ENCODE measurements around the gene CYP2J2.

CYP2J2 gene

GRCh38 chr1:59948990-59949389, 22.4 kb upstream of the CYP2J2 start:
- ATAC-seq: no peak
- TF ChIP-seq ZFP3 (CRISPR knock-in tag; IDR thresholded peaks at IDR 0.05) (no peak), ESRRG (CRISPR knock-in tag; IDR thresholded peaks at IDR 0.05) (no peak), ZFP30 (CRISPR knock-in tag; IDR thresholded peaks at IDR 0.05) (no peak), ARNTL (CRISPR knock-in tag; IDR thresholded peaks at IDR 0.05; ENCODE audit: borderline replicate concordance, low read depth) (no peak), ZC3H10 (CRISPR knock-in tag; IDR thresholded peaks at IDR 0.05) (no peak), TSHZ2 (CRISPR knock-in tag; IDR thresholded peaks at IDR 0.05) (no peak), ZNF70 (CRISPR knock-in tag; IDR thresholded peaks at IDR 0.05) (no peak), SNAI2 (CRISPR knock-in tag; IDR thresholded peaks at IDR 0.05) (no peak), PPARA (CRISPR knock-in tag; IDR thresholded peaks at IDR 0.05; ENCODE audit: borderline replicate concordance) (no peak), BACH2 (CRISPR knock-in tag; IDR thresholded peaks at IDR 0.05; ENCODE audit: borderline replicate concordance) (no peak), ZNF8 (CRISPR knock-in tag; IDR thresholded peaks at IDR 0.05) (no peak), ISL1 (CRISPR knock-in tag; IDR thresholded peaks at IDR 0.05) (no peak), OSR1 (CRISPR knock-in tag; IDR thresholded peaks at IDR 0.05) (no peak), TCF4 (CRISPR knock-in tag; IDR thresholded peaks at IDR 0.05; ENCODE audit: borderline replicate concordance) (no peak), GLIS3 (CRISPR knock-in tag; IDR thresholded peaks at IDR 0.05) (no peak), PATZ1 (CRISPR knock-in tag; IDR thresholded peaks at IDR 0.05; ENCODE audit: borderline replicate concordance) (no peak)

GRCh38 chr1:59947047-59947938, 20.7 kb upstream of the CYP2J2 start:
- TF ChIP-seq BACH2 (CRISPR knock-in tag; IDR thresholded peaks at IDR 0.05; ENCODE audit: borderline replicate concordance): no peak
- TF ChIP-seq PATZ1 (CRISPR knock-in tag; IDR thresholded peaks at IDR 0.05; ENCODE audit: borderline replicate concordance): no peak
- no peak for TF ChIP-seq TOX (CRISPR knock-in tag; IDR thresholded peaks at IDR 0.05; ENCODE audit: borderline replicate concordance)
- TF ChIP-seq OSR1 (CRISPR knock-in tag; IDR thresholded peaks at IDR 0.05): no peak
- no peak for TF ChIP-seq PPARA (CRISPR knock-in tag; IDR thresholded peaks at IDR 0.05; ENCODE audit: borderline replicate concordance)
- no peak for TF ChIP-seq CREB5 (CRISPR knock-in tag; IDR thresholded peaks at IDR 0.05; ENCODE audit: low read depth)
- no peak for TF ChIP-seq CSRNP3 (CRISPR knock-in tag; IDR thresholded peaks at IDR 0.05)
- no peak for TF ChIP-seq SNAI2 (CRISPR knock-in tag; IDR thresholded peaks at IDR 0.05)
- no peak for TF ChIP-seq ZFP30 (CRISPR knock-in tag; IDR thresholded peaks at IDR 0.05)
- TF ChIP-seq ZNF70 (CRISPR knock-in tag; IDR thresholded peaks at IDR 0.05): no peak
- TF ChIP-seq POU6F1 (CRISPR knock-in tag; IDR thresholded peaks at IDR 0.05; ENCODE audit: borderline replicate concordance, low read depth): no peak
- TF ChIP-seq TSHZ2 (CRISPR knock-in tag; IDR thresholded peaks at IDR 0.05): no peak
- TF ChIP-seq CSDC2 (CRISPR knock-in tag; IDR thresholded peaks at IDR 0.05): no peak
- no peak for TF ChIP-seq ZC3H10 (CRISPR knock-in tag; IDR thresholded peaks at IDR 0.05)
- peak; percentile 98 for ATAC-seq

All from SK-N-SH treated with all-trans-retinoic acid at 6 μM for 48 hours (cell line).